Astrocyte (in vitro differentiated cells and primary cell): ENCODE measurements around the gene CLBA1. TPM values are rescaled to one million over a fixed set of nuclear protein-coding genes. Genes with fewer than 3 reads are reported as not detected.

Experiments used
- DNase-seq: peaks from one replicate; pipeline ENCODE4 v3.0.0-alpha.2; 2010; ENCODE audit warnings: low read depth
- FAIRE-seq: peaks from 2 replicates; lab custom pipeline; 2011; peaks lifted over from hg19 to GRCh38; lab: Jason Lieb, UNC
- H2AFZ ChIP-seq: 2 replicates; pipeline ENCODE4 v1.6.0; 2012; ENCODE audit warnings: low read depth, low read length, inconsistent platforms
- H3K27ac ChIP-seq: 2 replicates; pipeline ENCODE4 v1.5.1; 2011; ENCODE audit warnings: low read depth, low read length, inconsistent platforms
- H3K27me3 ChIP-seq: 2 replicates; pipeline ENCODE4 v1.6.0; 2011; ENCODE audit warnings: low read length, inconsistent platforms; ENCODE audit not compliant: insufficient read depth
- H3K36me3 ChIP-seq: 2 replicates; pipeline ENCODE4 v1.5.1; 2011; ENCODE audit warnings: low read length, inconsistent platforms; ENCODE audit not compliant: insufficient read depth
- H3K4me1 ChIP-seq: 2 replicates; pipeline ENCODE4 v1.5.1; 2011; ENCODE audit warnings: low read length, inconsistent platforms; ENCODE audit not compliant: insufficient read depth
- H3K4me2 ChIP-seq: 2 replicates; pipeline ENCODE4 v1.6.0; 2012; ENCODE audit warnings: low read length, inconsistent platforms
- H3K4me3 ChIP-seq: 2 replicates; pipeline ENCODE4 v1.5.1; 2011; ENCODE audit warnings: low read depth, mild to moderate bottlenecking, low read length, inconsistent platforms; ENCODE audit not compliant: insufficient read depth
- H3K79me2 ChIP-seq: 2 replicates; pipeline ENCODE4 v1.6.0; 2012; ENCODE audit warnings: mild to moderate bottlenecking, low read length, inconsistent platforms; ENCODE audit not compliant: insufficient read depth
- H3K9ac ChIP-seq: 2 replicates; pipeline ENCODE4 v1.6.0; 2012; ENCODE audit warnings: mild to moderate bottlenecking, low read length, inconsistent platforms
- H3K9me3 ChIP-seq: 2 replicates; pipeline ENCODE4 v1.5.1; 2012; ENCODE audit warnings: low read depth, mild to moderate bottlenecking, low read length, inconsistent platforms; ENCODE audit not compliant: insufficient read depth
- H4K20me1 ChIP-seq: 2 replicates; pipeline ENCODE4 v1.6.0; 2012; ENCODE audit warnings: low read length, inconsistent platforms; ENCODE audit not compliant: insufficient read depth
- H3K27ac Mint-ChIP-seq: one replicate; pipeline ENCODE4 v1.8.0; 2021; ENCODE audit warnings: mild to moderate bottlenecking, mixed read lengths; ENCODE audit not compliant: unreplicated experiment
- H3K27me3 Mint-ChIP-seq: one replicate; pipeline ENCODE4 v1.8.0; 2021; ENCODE audit warnings: low read depth, mixed read lengths; ENCODE audit not compliant: unreplicated experiment
- H3K36me3 Mint-ChIP-seq: one replicate; pipeline ENCODE4 v1.8.0; 2021; ENCODE audit warnings: low read depth, mixed read lengths; ENCODE audit not compliant: unreplicated experiment
- H3K4me1 Mint-ChIP-seq: one replicate; pipeline ENCODE4 v1.8.0; 2021; ENCODE audit warnings: low read depth, mixed read lengths; ENCODE audit not compliant: unreplicated experiment
- H3K4me3 Mint-ChIP-seq: one replicate; pipeline ENCODE4 v1.8.0; 2021; ENCODE audit warnings: mild to moderate bottlenecking, moderate library complexity, mixed read lengths; ENCODE audit not compliant: unreplicated experiment
- H3K9me3 Mint-ChIP-seq: one replicate; pipeline ENCODE4 v1.8.0; 2021; ENCODE audit warnings: mild to moderate bottlenecking, mixed read lengths; ENCODE audit not compliant: unreplicated experiment
- EZH2 ChIP-seq: IDR thresholded peaks from 2 replicates; pipeline ENCODE4 v1.6.1; 2012; ENCODE audit warnings: mild to moderate bottlenecking, low read length, inconsistent platforms; ENCODE audit not compliant: insufficient read depth
- total RNA-seq: library from RNA; stranded (reverse); gene quantifications from 2 replicates; pipeline ENCODE4 v1.2.1, GENCODE V29; 2021
- TF ChIP-seq, protein P1 (sequence below): IDR thresholded peaks from 2 replicates; pipeline ENCODE4 v1.5.1; 2011; ENCODE audit warnings: low read depth, mild to moderate bottlenecking, inconsistent platforms, low read length, moderate library complexity; ENCODE audit not compliant: insufficient read depth

CLBA1 gene
- total RNA-seq, 1 donor from 2014 or later = 6.3 TPM

DNA sequence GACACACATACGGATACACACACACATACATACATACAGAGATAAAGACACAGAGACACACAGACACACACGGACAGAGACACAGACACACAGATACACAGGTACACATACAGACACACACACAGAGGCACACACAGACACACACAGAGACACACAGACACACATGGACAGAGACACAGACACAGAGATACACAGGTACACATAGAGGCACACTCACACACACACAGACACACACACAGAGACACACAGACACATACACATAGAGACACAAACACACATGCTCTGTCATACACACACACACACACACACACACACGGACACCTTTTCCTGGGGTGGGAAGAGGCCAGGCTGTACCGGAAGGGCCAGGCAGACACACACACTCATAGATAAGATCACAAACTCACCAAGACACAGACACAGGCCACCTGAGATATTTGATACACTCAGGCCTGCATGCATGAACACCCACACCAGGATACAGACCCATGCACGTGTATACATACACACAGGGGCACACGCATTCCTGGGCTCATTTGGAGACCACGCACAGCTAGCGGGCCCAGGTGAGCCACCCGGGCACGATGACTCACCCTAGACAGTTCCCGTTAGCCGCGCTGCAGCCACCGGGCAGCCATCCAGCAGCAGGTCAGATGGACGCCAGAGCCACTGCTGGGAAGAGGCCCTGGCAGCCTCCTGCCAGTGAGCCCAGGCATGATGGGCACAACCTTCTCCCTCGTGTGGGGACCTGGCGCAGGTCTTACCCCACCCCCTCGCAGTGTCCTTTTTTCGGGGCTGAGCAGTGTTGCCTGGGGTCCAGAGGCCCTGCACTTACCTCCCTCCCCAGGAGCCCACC, 5.6 kb upstream of the CLBA1 start:
- Histone ChIP-seq H2AFZ (no peak overlapping the region), H3K4me1 (peaks cover 29% of the 10 kb centered on the region), H3K4me3 (no peak overlapping the region), H3K4me2 (peak overlapping the region; percentile 51), H3K9ac (no peak overlapping the region), H3K36me3 (no peaks in the 10 kb centered on the region), H3K79me2 (peaks cover 14% of the 10 kb centered on the region), H3K27ac (no peak overlapping the region), H4K20me1 (peaks cover 16% of the 10 kb centered on the region), H3K27me3 (no peaks in the 10 kb centered on the region), H3K9me3 (no peaks in the 10 kb centered on the region)
- Mint-ChIP-seq H3K9me3 (no peaks in the 10 kb centered on the region), H3K27ac (no peak overlapping the region), H3K36me3 (no peaks in the 10 kb centered on the region), H3K4me1 (peaks cover 2% of the 10 kb centered on the region), H3K27me3 (peaks cover 33% of the 10 kb centered on the region), H3K4me3 (peak overlapping the region; percentile 10)
- FAIRE-seq = no peak
- peak; percentile 49 for DNase-seq
- no peak for TF ChIP-seq EZH2
- TF ChIP-seq, protein P1, sequence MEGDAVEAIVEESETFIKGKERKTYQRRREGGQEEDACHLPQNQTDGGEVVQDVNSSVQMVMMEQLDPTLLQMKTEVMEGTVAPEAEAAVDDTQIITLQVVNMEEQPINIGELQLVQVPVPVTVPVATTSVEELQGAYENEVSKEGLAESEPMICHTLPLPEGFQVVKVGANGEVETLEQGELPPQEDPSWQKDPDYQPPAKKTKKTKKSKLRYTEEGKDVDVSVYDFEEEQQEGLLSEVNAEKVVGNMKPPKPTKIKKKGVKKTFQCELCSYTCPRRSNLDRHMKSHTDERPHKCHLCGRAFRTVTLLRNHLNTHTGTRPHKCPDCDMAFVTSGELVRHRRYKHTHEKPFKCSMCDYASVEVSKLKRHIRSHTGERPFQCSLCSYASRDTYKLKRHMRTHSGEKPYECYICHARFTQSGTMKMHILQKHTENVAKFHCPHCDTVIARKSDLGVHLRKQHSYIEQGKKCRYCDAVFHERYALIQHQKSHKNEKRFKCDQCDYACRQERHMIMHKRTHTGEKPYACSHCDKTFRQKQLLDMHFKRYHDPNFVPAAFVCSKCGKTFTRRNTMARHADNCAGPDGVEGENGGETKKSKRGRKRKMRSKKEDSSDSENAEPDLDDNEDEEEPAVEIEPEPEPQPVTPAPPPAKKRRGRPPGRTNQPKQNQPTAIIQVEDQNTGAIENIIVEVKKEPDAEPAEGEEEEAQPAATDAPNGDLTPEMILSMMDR = no peak

GRCh38 chr14:104980611-104981531, 4.7 kb upstream of the CLBA1 start:
- no peak overlapping the region for H3K27ac Mint-ChIP-seq
- H3K36me3 Mint-ChIP-seq = no peaks in the 10 kb centered on the region
- DNase-seq (no peak), FAIRE-seq (no peak)
- TF ChIP-seq EZH2 = no peak
- TF ChIP-seq, protein P1 = no peak
- no peaks in the 10 kb centered on the region for H3K9me3 Mint-ChIP-seq
- Histone ChIP-seq H3K27me3 (no peaks in the 10 kb centered on the region), H3K36me3 (no peaks in the 10 kb centered on the region), H3K9me3 (no peaks in the 10 kb centered on the region), H3K4me3 (no peak overlapping the region), H4K20me1 (peaks cover 13% of the 10 kb centered on the region), H3K9ac (no peak overlapping the region), H2AFZ (no peak overlapping the region), H3K27ac (no peak overlapping the region), H3K79me2 (peaks cover 9% of the 10 kb centered on the region), H3K4me2 (no peak overlapping the region), H3K4me1 (peaks cover 29% of the 10 kb centered on the region)
- H3K4me3 Mint-ChIP-seq = no peak overlapping the region
- peaks cover 2% of the 10 kb centered on the region for H3K4me1 Mint-ChIP-seq
- H3K27me3 Mint-ChIP-seq = peaks cover 33% of the 10 kb centered on the region
